Colonic mucosa (tissue), 4 donors: ENCODE data around the gene RUNX2. TPM values are rescaled to one million over a fixed set of nuclear protein-coding genes. Genes with fewer than 3 reads are reported as not detected.

Experiments
- DNase-seq: peaks from one replicate; pipeline ENCODE4 v3.0.0-alpha.2; 2020
- H3K27ac ChIP-seq: fragments of 200-600 bp; one replicate; pipeline ENCODE4 v1.8.0; 2021
- H3K27me3 ChIP-seq: fragments of 200-600 bp; one replicate; pipeline ENCODE4 v1.8.0; 2021
- H3K36me3 ChIP-seq: fragments of 200-600 bp; one replicate; pipeline ENCODE4 v1.8.0; 2021
- H3K4me1 ChIP-seq: fragments of 200-600 bp; one replicate; pipeline ENCODE4 v1.8.0; 2021; ENCODE audit warnings: mild to moderate bottlenecking
- H3K4me3 ChIP-seq: fragments of 200-600 bp; one replicate; pipeline ENCODE4 v1.8.0; 2021
- H3K9ac ChIP-seq, 2 donors: one replicate each; pipeline ENCODE4 v1.7.0; 2013; ENCODE audit warnings: control low read depth in 2 of 2, low read depth in 2 of 2, low read length in 2 of 2
- H3K9me3 ChIP-seq: fragments of 200-600 bp; one replicate; pipeline ENCODE4 v1.8.0; 2021
- CTCF ChIP-seq: fragments of 200-600 bp; IDR thresholded peaks from one replicate; pipeline ENCODE4 v1.8.0; 2022; ENCODE audit warnings: antibody characterized with exemption, mild to moderate bottlenecking
- intact Hi-C: fragments of 100-400 bp; cut with DNase I; formaldehyde crosslinking; loops from one replicate; pipeline ENCODE4 v1.14.1; 2022
- total RNA-seq, 2 donors: library from RNA; stranded (reverse); fragmentation: NEBNext Ultra II Directional in 1 of 2; extraction: Animal tissue kit (Norgen Biotek cat#: 25700) in 1 of 2; gene quantifications; one replicate each; pipeline ENCODE4 v1.2.1, GENCODE V29; 2021
- donor health status: healthy.
- donor health status: DM: no; HTN: no; CAD: no.
- donor health status: DM: no; HTN: no; CAD: no.

Gene RUNX2
- total RNA-seq, 2 donors from 2014 or later = 1.7 to 2.6 TPM

- H3K36me3 ChIP-seq = no peaks in the 10 kb centered on the region
- H3K9ac ChIP-seq = no peak overlapping the region
- TF ChIP-seq CTCF = no peak
- no peak overlapping the region for H3K27ac ChIP-seq
- H3K9me3 ChIP-seq = no peaks in the 10 kb centered on the region
- H3K4me3 ChIP-seq = no peak overlapping the region
- intact Hi-C loops = loop anchor here (5.0 to 10.0 kb wide), 2 partner anchors 297 to 761 kb away; no protein-coding TSS in a partner anchor
- DNase-seq = no peak
- H3K27me3 ChIP-seq = peaks cover 5% of the 10 kb centered on the region
- H3K4me1 ChIP-seq = no peaks in the 10 kb centered on the region
These were observed 87.2 kb downstream of the RUNX2 start for GRCh38 chr6:45415315-45415714.

GRCh38 chr6:45415788-45416518, 87.8 kb downstream of the RUNX2 start:
- no peak for DNase-seq
- no peak for TF ChIP-seq CTCF
- H3K9me3 ChIP-seq = no peaks in the 10 kb centered on the region
- H3K36me3 ChIP-seq = no peaks in the 10 kb centered on the region
- H3K27ac ChIP-seq = no peak overlapping the region
- H3K4me3 ChIP-seq = no peak overlapping the region
- no peak overlapping the region for H3K9ac ChIP-seq
- intact Hi-C loops = loop anchor here (5.0 to 10.0 kb wide), 2 partner anchors 296 to 761 kb away; no protein-coding TSS in a partner anchor
- no peaks in the 10 kb centered on the region for H3K4me1 ChIP-seq
- peaks cover 12% of the 10 kb centered on the region for H3K27me3 ChIP-seq

- Histone ChIP-seq H3K27me3 (peaks cover 19% of the 10 kb centered on the region), H3K4me3 (no peak overlapping the region), H3K36me3 (no peaks in the 10 kb centered on the region), H3K27ac (no peak overlapping the region), H3K4me1 (no peaks in the 10 kb centered on the region), H3K9me3 (no peaks in the 10 kb centered on the region), H3K9ac (no peak overlapping the region)
- DNase-seq = no peak
- no peak for TF ChIP-seq CTCF
- intact Hi-C loops = loop anchor here (5.0 to 10.0 kb wide), 2 partner anchors 296 to 762 kb away; no protein-coding TSS in a partner anchor
These were observed 88.6 kb downstream of the RUNX2 start for GRCh38 chr6:45416700-45417099.

- no peak overlapping the region for H3K4me3 ChIP-seq
- no peak for DNase-seq
- H3K27ac ChIP-seq = no peak overlapping the region
- H3K9me3 ChIP-seq = no peaks in the 10 kb centered on the region
- H3K4me1 ChIP-seq = no peaks in the 10 kb centered on the region
- H3K9ac ChIP-seq = no peak overlapping the region
- no peaks in the 10 kb centered on the region for H3K36me3 ChIP-seq
- peaks cover 20% of the 10 kb centered on the region for H3K27me3 ChIP-seq
- no peak for TF ChIP-seq CTCF
- intact Hi-C loops = loop anchor here (5.0 to 10.0 kb wide), 2 partner anchors 295 to 763 kb away; no protein-coding TSS in a partner anchor
These were observed 89.3 kb downstream of the RUNX2 start for GRCh38 chr6:45417436-45417835.

- peaks cover 42% of the 10 kb centered on the region for H3K27me3 ChIP-seq
- H3K9me3 ChIP-seq = no peaks in the 10 kb centered on the region
- peak overlapping the region; percentile 38 to 44 for H3K9ac ChIP-seq
- no peaks in the 10 kb centered on the region for H3K36me3 ChIP-seq
- peak overlapping the region; percentile 16 for H3K4me3 ChIP-seq
- DNase-seq = peak; percentile 53
- peaks cover 5% of the 10 kb centered on the region for H3K4me1 ChIP-seq
- no peak overlapping the region for H3K27ac ChIP-seq
- intact Hi-C loops = loop anchor here (5.0 to 10.0 kb wide), 2 partner anchors 293 to 765 kb away; no protein-coding TSS in a partner anchor
- peak; percentile 24 for TF ChIP-seq CTCF
These were observed 91.5 kb downstream of the RUNX2 start for GRCh38 chr6:45419571-45420082.
